HG03103 (cell line): Measurements from ENCODE around the gene PRDX2.

Source experiments
- ATAC-seq: cut with Tn5 transposase; IDR thresholded peaks from one replicate; pipeline ENCODE4 v1.9.1; 2021; ENCODE audit warnings: low read depth; ENCODE audit not compliant: unreplicated experiment

The PRDX2 gene

DNA sequence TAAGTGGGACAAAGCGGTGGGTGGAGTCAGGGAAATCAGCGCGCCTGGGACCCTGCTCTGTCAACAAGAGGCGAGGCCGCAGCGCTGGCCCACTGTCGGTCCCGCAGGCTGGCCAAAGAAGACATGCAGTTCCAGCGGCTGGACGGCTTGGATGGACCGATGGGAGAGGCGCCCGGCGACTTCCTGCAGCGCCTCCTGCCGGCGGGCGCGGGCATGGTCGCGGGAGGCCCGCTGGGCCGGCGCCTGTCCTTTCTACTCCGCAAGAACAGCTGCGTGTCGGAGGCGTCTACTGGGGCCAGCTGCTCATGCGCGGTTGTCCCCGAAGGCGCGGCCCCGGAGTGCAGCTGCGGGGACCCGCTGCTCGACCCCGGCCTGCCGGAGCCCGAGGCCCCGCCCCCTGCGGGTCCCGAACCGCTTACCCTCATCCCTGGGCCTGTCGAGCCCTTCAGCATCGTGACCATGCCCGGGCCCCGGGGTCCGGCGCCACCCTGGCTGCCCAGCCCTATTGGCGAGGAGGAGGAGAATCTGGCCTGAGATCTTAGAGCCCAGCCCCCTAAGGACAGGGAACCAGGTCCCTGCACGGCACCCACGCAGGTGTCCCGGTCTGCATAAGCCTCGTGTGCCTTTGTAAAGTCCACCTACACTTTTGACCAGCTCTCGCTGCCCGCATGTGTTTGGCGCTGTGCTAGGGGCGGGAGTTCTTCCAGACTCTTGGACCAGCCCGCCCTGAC, 43.9 kb downstream of the PRDX2 start:
- no peak for ATAC-seq

DNA sequence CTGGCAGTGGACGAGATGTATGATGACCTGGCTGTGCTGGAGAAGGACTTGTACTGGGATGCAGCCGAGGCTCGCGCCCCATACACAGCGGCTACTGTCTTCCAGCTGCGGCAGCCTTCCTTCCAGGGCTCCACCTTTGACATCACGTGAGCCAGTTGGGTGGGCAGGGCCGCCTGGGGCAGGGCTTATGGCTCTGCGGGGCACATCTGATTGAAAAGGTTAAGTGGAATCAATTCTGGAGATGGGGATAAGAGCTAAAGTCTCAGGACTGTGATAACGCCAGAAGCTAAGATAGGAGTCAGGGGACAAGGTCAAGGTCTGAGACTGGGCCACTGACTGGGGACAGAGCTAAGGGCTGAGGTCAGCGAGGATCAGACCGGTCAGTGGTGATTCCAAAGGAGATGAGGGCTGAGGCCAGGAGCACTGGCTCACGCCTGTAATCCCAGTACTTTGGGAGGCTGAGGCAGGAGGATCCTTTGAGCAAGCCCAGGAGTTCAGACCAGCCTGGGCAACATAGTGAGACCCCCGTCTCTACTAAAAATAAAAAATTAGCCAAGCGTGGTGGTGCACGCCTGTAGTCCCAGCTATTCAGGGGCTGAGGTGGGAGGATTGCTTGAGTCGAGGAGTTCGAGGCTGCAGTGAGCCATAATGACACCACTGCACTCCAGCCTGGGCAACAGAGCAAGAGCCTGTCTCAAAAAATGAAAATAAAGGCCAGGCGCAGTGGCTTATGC, 45.3 kb downstream of the PRDX2 start:
- ATAC-seq = no peak

DNA sequence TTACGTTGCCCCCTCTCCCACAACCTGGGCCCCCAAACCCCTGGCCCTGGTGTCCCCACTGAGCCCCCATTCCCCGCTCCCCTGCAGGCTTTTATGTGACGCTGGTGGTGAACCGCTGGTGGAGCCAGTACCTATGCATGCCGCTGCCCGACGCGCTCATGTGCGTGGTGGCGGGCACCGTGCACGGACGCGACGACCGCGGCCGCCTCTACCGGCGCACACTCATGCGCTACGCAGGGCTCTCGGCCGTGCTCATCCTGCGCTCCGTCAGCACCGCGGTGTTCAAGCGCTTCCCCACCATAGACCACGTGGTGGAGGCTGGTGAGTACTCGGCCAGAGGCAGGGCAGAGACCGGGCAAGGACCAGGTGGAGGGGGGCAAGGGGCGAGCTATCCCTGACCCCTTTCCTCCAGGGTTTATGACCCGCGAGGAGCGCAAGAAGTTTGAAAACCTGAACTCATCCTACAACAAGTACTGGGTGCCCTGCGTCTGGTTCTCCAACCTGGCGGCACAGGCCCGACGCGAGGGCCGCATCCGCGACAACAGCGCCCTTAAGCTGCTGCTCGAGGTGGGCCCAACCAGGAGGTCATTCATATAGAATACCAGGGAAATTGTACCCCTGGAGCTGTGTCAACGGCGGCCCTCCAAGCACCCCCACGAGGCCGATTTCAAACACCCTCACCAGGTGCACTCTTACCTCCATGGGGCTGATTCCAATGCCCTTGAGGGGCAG, 47.0 kb downstream of the PRDX2 start:
- ATAC-seq = no peak

- ATAC-seq = no peak
These were observed 49.4 kb downstream of the PRDX2 start for GRCh38 chr19:12752056-12752781.

GRCh38 chr19:12751635-12752034, 50.0 kb downstream of the PRDX2 start, which contains the start of gene BEST2:
Gene BEST2, plus strand, starts transcription at chr19:12751791. Its CDS starts 802 bp downstream, at chr19:12752593.
- ATAC-seq = no peak

DNA sequence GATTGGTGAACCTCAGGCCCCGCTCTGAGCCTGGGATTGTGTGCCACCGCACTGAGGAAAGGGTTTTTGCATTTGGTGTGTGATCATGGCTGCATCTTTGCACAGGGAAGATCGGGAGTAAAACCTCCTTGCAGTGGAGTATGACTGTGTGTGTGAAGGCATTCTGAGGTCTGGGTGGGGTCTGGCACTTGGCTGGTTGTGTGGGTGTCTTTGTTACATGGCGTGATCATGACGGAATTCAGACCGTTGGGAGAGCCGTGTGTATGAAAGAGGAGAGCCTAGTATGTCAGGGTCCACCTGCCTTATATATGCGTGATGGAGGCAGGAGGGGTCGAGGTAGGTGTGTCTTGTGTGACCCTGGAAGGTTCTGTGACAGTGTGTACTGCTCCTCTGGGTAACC, 50.7 kb downstream of the PRDX2 start:
- no peak for ATAC-seq

GRCh38 chr19:12749938-12750521, 51.6 kb downstream of the PRDX2 start:
- ATAC-seq = no peak

GRCh38 chr19:12748489-12748888, 53.1 kb downstream of the PRDX2 start:
- ATAC-seq = no peak
